CD8-positive, alpha-beta memory T cell (primary cell): ENCODE results near the gene TIFAB. TPM values are rescaled to one million over a fixed set of nuclear protein-coding genes. Genes with fewer than 3 reads are reported as not detected.

Source experiments
- CTCF ChIA-PET: fragments of 350-600 bp; sonication (Branson Sonifier 250); formaldehyde crosslinking; loops from one replicate; lab custom pipeline; 2021; ENCODE audit warnings: antibody characterized with exemption; lab: Charles Lee
- POLR2A ChIA-PET: fragments of 350-600 bp; sonication (Branson Sonifier 250); formaldehyde crosslinking; loops from one replicate; lab custom pipeline; 2021; ENCODE audit warnings: antibody characterized with exemption; lab: Charles Lee
- DNase-seq, 5 donors: peaks; one replicate each; pipeline versions ENCODE4 v3.0.0 to v3.0.0-alpha.2; 2020 to 2022; ENCODE audit warnings: mixed read lengths in 1 of 5
- H3K27ac ChIP-seq: one replicate; pipeline ENCODE4 v1.7.0; 2013; ENCODE audit warnings: low read depth, mild to moderate bottlenecking, low read length, moderate library complexity
- H3K27me3 ChIP-seq: 2 replicates; pipeline ENCODE4 v1.7.0; 2013; ENCODE audit warnings: low read length, mild to moderate bottlenecking; ENCODE audit not compliant: insufficient read depth, poor library complexity, severe bottlenecking
- H3K36me3 ChIP-seq: 2 replicates; pipeline ENCODE4 v1.7.0; 2013; ENCODE audit warnings: mild to moderate bottlenecking, low read length, moderate library complexity; ENCODE audit not compliant: insufficient read depth
- H3K4me1 ChIP-seq: 2 replicates; pipeline ENCODE4 v1.7.0; 2013; ENCODE audit warnings: mild to moderate bottlenecking, low read length, moderate library complexity; ENCODE audit not compliant: insufficient read depth
- H3K4me3 ChIP-seq: 2 replicates; pipeline ENCODE4 v1.7.0; 2013; ENCODE audit warnings: mild to moderate bottlenecking, low read length
- H3K9me3 ChIP-seq: 2 replicates; pipeline ENCODE4 v1.7.0; 2013; ENCODE audit warnings: mild to moderate bottlenecking, low read length
- H3K27ac Mint-ChIP-seq, 8 donors: one replicate each; pipeline ENCODE4 v1.8.0; 2020 to 2021; ENCODE audit warnings: mixed read lengths in 8 of 8, mild to moderate bottlenecking in 6 of 8, inconsistent platforms in 3 of 8, moderate library complexity in 3 of 8
- H3K27me3 Mint-ChIP-seq, 2 donors: one replicate each; pipeline ENCODE4 v1.8.0; 2020 to 2021; ENCODE audit warnings: mixed read lengths in 2 of 2, mild to moderate bottlenecking in 1 of 2, moderate library complexity in 1 of 2
- H3K36me3 Mint-ChIP-seq, 3 donors: one replicate each; pipeline ENCODE4 v1.8.0; 2020 to 2021; ENCODE audit warnings: mixed read lengths in 3 of 3, inconsistent platforms in 1 of 3, mild to moderate bottlenecking in 1 of 3
- H3K4me1 Mint-ChIP-seq, 3 donors: one replicate each; pipeline ENCODE4 v1.8.0; 2020 to 2021; ENCODE audit warnings: mixed read lengths in 3 of 3, inconsistent platforms in 1 of 3, mild to moderate bottlenecking in 1 of 3
- H3K4me3 Mint-ChIP-seq, 7 donors: one replicate each; pipeline ENCODE4 v1.8.0; 2020 to 2021; ENCODE audit warnings: mixed read lengths in 7 of 7, mild to moderate bottlenecking in 6 of 7, moderate library complexity in 4 of 7, inconsistent platforms in 2 of 7
- H3K9me3 Mint-ChIP-seq, 5 donors: one replicate each; pipeline ENCODE4 v1.8.0; 2020 to 2022; ENCODE audit warnings: mixed read lengths in 5 of 5, mild to moderate bottlenecking in 3 of 5, moderate library complexity in 2 of 5, inconsistent platforms in 1 of 5
- polyA plus RNA-seq: library from polyadenylated mRNA; unstranded; fragments of 300-500 nt; fragmentation: Illumina TruSeq; gene quantifications from one replicate; pipeline ENCODE4 v1.2.3, GENCODE V29; 2021
- total RNA-seq, 2 experiments: library from RNA; stranded (reverse); gene quantifications; one replicate each; pipeline ENCODE4 v1.2.3, GENCODE V29; 2021

Gene TIFAB
- total and polyA plus RNA-seq, 3 experiments from 2014 or later: not detected

- POLR2A ChIA-PET: no interaction called here
- H3K36me3 Mint-ChIP-seq: peaks cover 0 to 6% (median 0%) of the 10 kb centered on the region in 3 donors
Measured at GRCh38 chr5:135429301-135430134, 22.6 kb downstream of the TIFAB start.

GRCh38 chr5:135428586-135428985, 23.6 kb downstream of the TIFAB start:
- H3K27ac Mint-ChIP-seq: no peak overlapping the region
- CTCF ChIA-PET: interaction anchor here (1.3 kb wide), 1 partner anchor 26 kb away, joined by 3 read pairs; no protein-coding TSS in a partner anchor
- no peaks in the 10 kb centered on the region for H3K4me1 Mint-ChIP-seq
- H3K36me3 Mint-ChIP-seq: peaks cover 0 to 6% (median 0%) of the 10 kb centered on the region in 3 donors
- POLR2A ChIA-PET: no interaction called here
- peaks cover 4 to 13% (median 9%) of the 10 kb centered on the region in 5 donors for H3K9me3 Mint-ChIP-seq
- H3K9me3 ChIP-seq: no peaks in the 10 kb centered on the region
- no peaks in the 10 kb centered on the region for H3K4me1 ChIP-seq
- no peak overlapping the region for H3K4me3 Mint-ChIP-seq
- no peak for DNase-seq
- no peak overlapping the region for H3K4me3 ChIP-seq
- H3K27me3 Mint-ChIP-seq: peaks cover 10 to 49% of the 10 kb centered on the region in 2 donors
- H3K27ac ChIP-seq: no peak overlapping the region
- no peaks in the 10 kb centered on the region for H3K36me3 ChIP-seq
- no peaks in the 10 kb centered on the region for H3K27me3 ChIP-seq

More at GRCh38 chr5:135429301-135430134, 22.6 kb downstream of the TIFAB start:
- H3K4me3 ChIP-seq: no peak overlapping the region
- no peaks in the 10 kb centered on the region for H3K4me1 ChIP-seq
- Mint-ChIP-seq H3K9me3 (peaks cover 4 to 13% (median 9%) of the 10 kb centered on the region in 5 donors), H3K4me3 (no peak overlapping the region), H3K27me3 (peaks cover 10 to 44% of the 10 kb centered on the region in 2 donors), H3K4me1 (no peaks in the 10 kb centered on the region), H3K27ac (no peak overlapping the region)
- H3K9me3 ChIP-seq: no peaks in the 10 kb centered on the region
- H3K36me3 ChIP-seq: no peaks in the 10 kb centered on the region
- CTCF ChIA-PET: interaction anchor here (1.3 kb wide), 1 partner anchor 27 kb away, joined by 3 read pairs; no protein-coding TSS in a partner anchor
- no peak for DNase-seq
- H3K27me3 ChIP-seq: no peaks in the 10 kb centered on the region
- H3K27ac ChIP-seq: no peak overlapping the region

- H3K36me3 ChIP-seq: no peaks in the 10 kb centered on the region
- Mint-ChIP-seq H3K4me1 (no peaks in the 10 kb centered on the region), H3K9me3 (peaks cover 4 to 13% (median 9%) of the 10 kb centered on the region in 5 donors), H3K27me3 (peaks cover 14 to 61% of the 10 kb centered on the region in 2 donors), H3K27ac (no peak overlapping the region), H3K4me3 (no peak overlapping the region), H3K36me3 (peaks cover 0 to 6% (median 0%) of the 10 kb centered on the region in 3 donors)
- no peak overlapping the region for H3K4me3 ChIP-seq
- ChIA-PET CTCF (interaction anchor here (1.0 to 1.5 kb wide), 3 partner anchors 13 to 27 kb away, joined by 3 to 5 read pairs (median 4); partner anchors contain the start of gene MACROH2A1), POLR2A (no interaction called here)
- no peaks in the 10 kb centered on the region for H3K4me1 ChIP-seq
- H3K27ac ChIP-seq: no peak overlapping the region
- H3K27me3 ChIP-seq: no peaks in the 10 kb centered on the region
- peak in 2 of 5 donors; percentile 17 to 27 for DNase-seq
- H3K9me3 ChIP-seq: no peaks in the 10 kb centered on the region
Measured at GRCh38 chr5:135426102-135427082, 25.8 kb downstream of the TIFAB start.

- Histone ChIP-seq H3K27me3 (no peaks in the 10 kb centered on the region), H3K4me3 (no peak overlapping the region), H3K4me1 (no peaks in the 10 kb centered on the region), H3K9me3 (no peaks in the 10 kb centered on the region), H3K27ac (no peak overlapping the region), H3K36me3 (no peaks in the 10 kb centered on the region)
- H3K27me3 Mint-ChIP-seq: peaks cover 14 to 62% of the 10 kb centered on the region in 2 donors
- no peak overlapping the region for H3K27ac Mint-ChIP-seq
- peaks cover 4 to 13% (median 10%) of the 10 kb centered on the region in 5 donors for H3K9me3 Mint-ChIP-seq
- POLR2A ChIA-PET: interaction anchor here (0.6 kb wide), 1 partner anchor 23 kb away, joined by 8 read pairs; no protein-coding TSS in a partner anchor
- no peaks in the 10 kb centered on the region for H3K4me1 Mint-ChIP-seq
- no peak for DNase-seq
- H3K36me3 Mint-ChIP-seq: peaks cover 0 to 6% (median 0%) of the 10 kb centered on the region in 3 donors
- CTCF ChIA-PET: interaction anchor here (1.0 to 1.5 kb wide), 3 partner anchors 13 to 26 kb away, joined by 3 to 5 read pairs (median 4); partner anchors contain the start of gene MACROH2A1
- no peak overlapping the region for H3K4me3 Mint-ChIP-seq
Measured at GRCh38 chr5:135425641-135426040, 26.5 kb downstream of the TIFAB start.

- Mint-ChIP-seq H3K4me1 (no peaks in the 10 kb centered on the region), H3K27me3 (peaks cover 26 to 64% of the 10 kb centered on the region in 2 donors), H3K36me3 (peaks cover 0 to 13% (median 0%) of the 10 kb centered on the region in 3 donors), H3K9me3 (peaks cover 13 to 18% (median 17%) of the 10 kb centered on the region in 5 donors), H3K4me3 (no peak overlapping the region), H3K27ac (no peak overlapping the region)
- DNase-seq: no peak
- no peaks in the 10 kb centered on the region for H3K36me3 ChIP-seq
- H3K27me3 ChIP-seq: no peaks in the 10 kb centered on the region
- H3K4me1 ChIP-seq: no peaks in the 10 kb centered on the region
- CTCF ChIA-PET: no interaction called here
- POLR2A ChIA-PET: no interaction called here
- H3K9me3 ChIP-seq: no peaks in the 10 kb centered on the region
- H3K4me3 ChIP-seq: no peak overlapping the region
- H3K27ac ChIP-seq: no peak overlapping the region
Measured at GRCh38 chr5:135423846-135424168, 28.3 kb downstream of the TIFAB start.

- Histone ChIP-seq H3K4me1 (no peaks in the 10 kb centered on the region), H3K4me3 (no peak overlapping the region), H3K27ac (no peak overlapping the region), H3K9me3 (no peaks in the 10 kb centered on the region), H3K36me3 (no peaks in the 10 kb centered on the region), H3K27me3 (no peaks in the 10 kb centered on the region)
- H3K9me3 Mint-ChIP-seq: peaks cover 9 to 15% (median 13%) of the 10 kb centered on the region in 5 donors
- peaks cover 27 to 68% of the 10 kb centered on the region in 2 donors for H3K27me3 Mint-ChIP-seq
- H3K4me3 Mint-ChIP-seq: no peak overlapping the region
- DNase-seq: no peak
- H3K27ac Mint-ChIP-seq: no peak overlapping the region
- ChIA-PET CTCF (no interaction called here), POLR2A (no interaction called here)
- H3K4me1 Mint-ChIP-seq: no peaks in the 10 kb centered on the region
- H3K36me3 Mint-ChIP-seq: peaks cover 0 to 9% (median 0%) of the 10 kb centered on the region in 3 donors
Measured at GRCh38 chr5:135423146-135423845, 28.9 kb downstream of the TIFAB start.

- Mint-ChIP-seq H3K27ac (no peak overlapping the region), H3K36me3 (peaks cover 0 to 9% (median 0%) of the 10 kb centered on the region in 3 donors), H3K9me3 (peaks cover 8 to 15% (median 12%) of the 10 kb centered on the region in 5 donors), H3K4me3 (no peak overlapping the region), H3K27me3 (peaks cover 28 to 73% of the 10 kb centered on the region in 2 donors), H3K4me1 (no peaks in the 10 kb centered on the region)
- CTCF ChIA-PET: no interaction called here
- POLR2A ChIA-PET: no interaction called here
- no peak for DNase-seq
- Histone ChIP-seq H3K4me1 (no peaks in the 10 kb centered on the region), H3K27ac (no peak overlapping the region), H3K9me3 (no peaks in the 10 kb centered on the region), H3K36me3 (no peaks in the 10 kb centered on the region), H3K27me3 (no peaks in the 10 kb centered on the region), H3K4me3 (no peak overlapping the region)
Measured at GRCh38 chr5:135422419-135422818, 29.7 kb downstream of the TIFAB start.
